OCI-LY7 (cell line): ENCODE results near the gene UNC13B. TPM values are rescaled to one million over a fixed set of nuclear protein-coding genes. Genes with fewer than 3 reads are reported as not detected.

Experiments
- BruUV-seq: library from RNA; stranded (reverse); fragments of 400-500 nt; replicated peaks from 2 replicates; lab custom pipeline; 2021; lab: Mats Ljungman, UMichigan
- CTCF ChIA-PET: fragments of 300-600 bp; sonication (Branson Sonifier 250); formaldehyde crosslinking; loops from one replicate; lab custom pipeline; 2022; ENCODE audit warnings: antibody characterized with exemption; ENCODE audit not compliant: unreplicated experiment; lab: Charles Lee
- POLR2A ChIA-PET: fragments of 300-600 bp; sonication (Branson Sonifier 250); formaldehyde crosslinking; loops from one replicate; lab custom pipeline; 2022; ENCODE audit warnings: antibody characterized with exemption; lab: Charles Lee
- DNase-seq: peaks from one replicate; pipeline ENCODE4 v3.0.0-alpha.2; 2015; ENCODE audit warnings: low spot score
- H2AFZ ChIP-seq: fragments of 200-600 bp; sonication (generic), shearing (Covaris generic); 2 replicates; pipeline ENCODE4 v1.6.1; 2014; ENCODE audit warnings: mild to moderate bottlenecking, antibody characterized with exemption, low read length, moderate library complexity
- H3K27ac ChIP-seq: fragments of 200-600 bp; sonication (generic); 2 replicates; pipeline ENCODE4 v1.5.1; 2014; ENCODE audit warnings: mixed run types, low read depth, mild to moderate bottlenecking, moderate library complexity, low read length, inconsistent platforms; ENCODE audit not compliant: poor library complexity, severe bottlenecking
- H3K36me3 ChIP-seq: fragments of 200-600 bp; sonication (generic); 2 replicates; pipeline ENCODE4 v1.6.1; 2014; ENCODE audit warnings: mild to moderate bottlenecking, antibody characterized with exemption, low read length, moderate library complexity, mixed read lengths; ENCODE audit not compliant: insufficient read depth
- H3K4me1 ChIP-seq: fragments of 200-600 bp; sonication (generic); 2 replicates; pipeline ENCODE4 v1.5.1; 2014; ENCODE audit warnings: mild to moderate bottlenecking, low read length; ENCODE audit not compliant: insufficient read depth, poor library complexity, severe bottlenecking
- H3K4me2 ChIP-seq: fragments of 200-600 bp; sonication (generic); 2 replicates; pipeline ENCODE4 v1.6.1; 2014; ENCODE audit warnings: mild to moderate bottlenecking, low read length
- H3K4me3 ChIP-seq: fragments of 200-600 bp; sonication (generic); 2 replicates; pipeline ENCODE4 v1.5.1; 2014; ENCODE audit warnings: mild to moderate bottlenecking, low read depth, low read length; ENCODE audit not compliant: poor library complexity, severe bottlenecking
- H3K79me2 ChIP-seq: fragments of 200-600 bp; sonication (generic); 2 replicates; pipeline ENCODE4 v1.6.1; 2016; ENCODE audit warnings: low read depth, mild to moderate bottlenecking, low read length, moderate library complexity, mixed read lengths; ENCODE audit not compliant: insufficient read depth
- H3K9me2 ChIP-seq: fragments of 200-600 bp; sonication (generic); 2 replicates; pipeline ENCODE4 v1.6.1; 2016; ENCODE audit warnings: mild to moderate bottlenecking, low read length, mixed read lengths; ENCODE audit not compliant: insufficient read depth
- H3K9me3 ChIP-seq: fragments of 200-600 bp; sonication (generic); 2 replicates; pipeline ENCODE4 v1.6.1; 2014; ENCODE audit warnings: mild to moderate bottlenecking, mixed run types, low read length, mixed read lengths
- H4K20me1 ChIP-seq: fragments of 200-600 bp; sonication (generic); 2 replicates; pipeline ENCODE4 v1.6.1; 2014; ENCODE audit warnings: mild to moderate bottlenecking, antibody characterized with exemption, low read length, moderate library complexity, mixed read lengths; ENCODE audit not compliant: insufficient read depth
- CTCF ChIP-seq: fragments of 200-600 bp; sonication (generic); conservative IDR thresholded peaks from 2 replicates; pipeline ENCODE4 v1.5.1; 2014; ENCODE audit warnings: mild to moderate bottlenecking, antibody characterized with exemption, low read length, moderate library complexity, mixed read lengths
- EZH2phosphoT487 ChIP-seq: fragments of 200-600 bp; sonication (generic); IDR thresholded peaks from 2 replicates; pipeline ENCODE4 v1.6.1; 2018; ENCODE audit warnings: low read depth, borderline replicate concordance, mild to moderate bottlenecking, mixed run types, antibody characterized with exemption, low read length, moderate library complexity, mixed read lengths
- intact Hi-C: fragments of 100-400 bp; cut with micrococcal nuclease; formaldehyde crosslinking; loops from one replicate; pipeline ENCODE4 v1.10.0; 2022; ENCODE audit not compliant: unreplicated experiment
- total RNA-seq, 2 experiments: library from RNA; depleted of rRNA in 1 of 2; stranded (reverse); fragments of >200 nt in 1 of 2; shearing (Covaris generic) in 1 of 2; gene quantifications; 2 replicates each; pipeline ENCODE4 v1.2.3, GENCODE V29; 2014 to 2022

The UNC13B gene
- total RNA-seq, 2 experiments from 2014 or later, result 1.7 to 5.8 TPM

GRCh38 chr9:35426627-35427026, 264.8 kb downstream of the UNC13B start:
- Histone ChIP-seq H3K9me2 (no peaks in the 10 kb centered on the region), H3K4me3 (no peak overlapping the region), H3K79me2 (no peaks in the 10 kb centered on the region), H2AFZ (no peak overlapping the region), H3K4me1 (no peaks in the 10 kb centered on the region), H3K27ac (no peak overlapping the region), H3K9me3 (no peaks in the 10 kb centered on the region), H3K36me3 (no peaks in the 10 kb centered on the region), H3K4me2 (no peak overlapping the region), H4K20me1 (no peaks in the 10 kb centered on the region)
- CTCF ChIA-PET, result no interaction called here
- DNase-seq, result no peak
- TF ChIP-seq CTCF, result no peak
- TF ChIP-seq EZH2phosphoT487, result no peak
- intact Hi-C loops, result no loop called here
- BruUV-seq, result no TSS peak
- POLR2A ChIA-PET, result interaction anchor here (0.6 kb wide), 1 partner anchor 695 kb away, joined by 5 read pairs; no protein-coding TSS in a partner anchor

- no peak overlapping the region for H3K27ac ChIP-seq
- BruUV-seq, result no TSS peak
- DNase-seq, result no peak
- H4K20me1 ChIP-seq, result no peaks in the 10 kb centered on the region
- no peaks in the 10 kb centered on the region for H3K79me2 ChIP-seq
- H3K9me3 ChIP-seq, result no peaks in the 10 kb centered on the region
- H3K4me2 ChIP-seq, result no peak overlapping the region
- H3K4me1 ChIP-seq, result no peaks in the 10 kb centered on the region
- TF ChIP-seq CTCF (no peak), EZH2phosphoT487 (no peak)
- H2AFZ ChIP-seq, result no peak overlapping the region
- CTCF ChIA-PET, result no interaction called here
- no peaks in the 10 kb centered on the region for H3K9me2 ChIP-seq
- POLR2A ChIA-PET, result no interaction called here
- intact Hi-C loops, result no loop called here
- H3K36me3 ChIP-seq, result no peaks in the 10 kb centered on the region
- H3K4me3 ChIP-seq, result no peak overlapping the region
Observed at GRCh38 chr9:35431467-35431866, 269.7 kb downstream of the UNC13B start.

GRCh38 chr9:35432076-35432475, 270.3 kb downstream of the UNC13B start:
- Histone ChIP-seq H3K36me3 (no peaks in the 10 kb centered on the region), H3K9me3 (no peaks in the 10 kb centered on the region), H3K79me2 (no peaks in the 10 kb centered on the region), H2AFZ (no peak overlapping the region), H3K4me1 (no peaks in the 10 kb centered on the region), H3K4me2 (no peak overlapping the region), H3K27ac (no peak overlapping the region), H3K4me3 (no peak overlapping the region), H4K20me1 (no peaks in the 10 kb centered on the region), H3K9me2 (no peaks in the 10 kb centered on the region)
- no TSS peak for BruUV-seq
- POLR2A ChIA-PET, result no interaction called here
- TF ChIP-seq CTCF, result no peak
- TF ChIP-seq EZH2phosphoT487, result no peak
- DNase-seq, result no peak
- intact Hi-C loops, result no loop called here
- CTCF ChIA-PET, result no interaction called here
